Activated T-helper 1 cell treated with anti-CD3 and anti-CD28 coated beads, Interleukin-2, amount 50 U/mL, for 16 hours (primary cell): ENCODE data around the gene OR5A1.

ENCODE experiments used
- DNase-seq, 2 donors: peaks; one replicate each; pipeline ENCODE4 v3.0.0-alpha.2; 2020; ENCODE audit warnings: low read depth in 1 of 2, low spot score in 1 of 2

The OR5A1 gene

GRCh38 chr11:59475176-59475575 lies 38.9 kb downstream of the OR5A1 start:
- no peak for DNase-seq

GRCh38 chr11:59479906-59480305 lies 43.6 kb downstream of the OR5A1 start:
- DNase-seq, result no peak

- no peak for DNase-seq
Observed at GRCh38 chr11:59480359-59480758, 44.1 kb downstream of the OR5A1 start.
